Gastrocnemius medialis (tissue), 4 donors: ENCODE measurements around the gene ASTN2.

Source experiments
- POLR2A ChIP-seq, 2 donors: fragments of 450-650 bp; IDR thresholded peaks; one replicate each; pipeline ENCODE4 v1.6.1; 2017; ENCODE audit warnings: antibody characterized with exemption in 2 of 2, mild to moderate bottlenecking in 2 of 2, moderate library complexity in 2 of 2
- TF ChIP-seq, protein P1 (sequence below), 5 experiments: fragments of 450-650 bp in 3 of 5; fragments of 200-600 bp in 2 of 5; sonication (generic) in 2 of 5; IDR thresholded peaks in 4 of 5; conservative IDR thresholded peaks in 1 of 5; 1 replicate in 4 of 5; 2 replicates in 1 of 5; pipeline ENCODE4 v1.5.1; 2016 to 2019; ENCODE audit warnings: antibody characterized with exemption in 5 of 5, mild to moderate bottlenecking in 3 of 5, moderate library complexity in 3 of 5

DNA sequence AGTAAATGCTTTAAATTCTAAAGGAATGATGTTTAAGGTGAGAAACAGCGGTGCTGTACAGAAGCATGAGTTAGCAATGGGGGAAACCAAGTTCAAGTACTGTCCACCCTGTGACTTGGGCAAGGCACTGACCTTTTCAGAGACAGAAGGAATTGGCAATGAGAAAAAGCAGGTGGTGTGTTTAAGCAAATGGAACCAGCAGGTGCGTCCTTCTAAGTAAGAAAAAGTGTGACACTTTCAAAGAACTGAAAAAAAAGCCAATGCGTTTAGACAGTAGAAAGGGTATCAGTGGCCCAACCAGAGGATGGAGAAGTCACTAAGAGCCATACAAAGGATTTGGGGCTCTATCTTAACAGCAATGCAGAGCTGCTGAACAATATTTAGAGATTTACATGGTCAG, 1010.6 kb downstream of the ASTN2 start:
- TF ChIP-seq POLR2A (IDR thresholded peaks at IDR 0.05), result no peak
- TF ChIP-seq, protein P1, sequence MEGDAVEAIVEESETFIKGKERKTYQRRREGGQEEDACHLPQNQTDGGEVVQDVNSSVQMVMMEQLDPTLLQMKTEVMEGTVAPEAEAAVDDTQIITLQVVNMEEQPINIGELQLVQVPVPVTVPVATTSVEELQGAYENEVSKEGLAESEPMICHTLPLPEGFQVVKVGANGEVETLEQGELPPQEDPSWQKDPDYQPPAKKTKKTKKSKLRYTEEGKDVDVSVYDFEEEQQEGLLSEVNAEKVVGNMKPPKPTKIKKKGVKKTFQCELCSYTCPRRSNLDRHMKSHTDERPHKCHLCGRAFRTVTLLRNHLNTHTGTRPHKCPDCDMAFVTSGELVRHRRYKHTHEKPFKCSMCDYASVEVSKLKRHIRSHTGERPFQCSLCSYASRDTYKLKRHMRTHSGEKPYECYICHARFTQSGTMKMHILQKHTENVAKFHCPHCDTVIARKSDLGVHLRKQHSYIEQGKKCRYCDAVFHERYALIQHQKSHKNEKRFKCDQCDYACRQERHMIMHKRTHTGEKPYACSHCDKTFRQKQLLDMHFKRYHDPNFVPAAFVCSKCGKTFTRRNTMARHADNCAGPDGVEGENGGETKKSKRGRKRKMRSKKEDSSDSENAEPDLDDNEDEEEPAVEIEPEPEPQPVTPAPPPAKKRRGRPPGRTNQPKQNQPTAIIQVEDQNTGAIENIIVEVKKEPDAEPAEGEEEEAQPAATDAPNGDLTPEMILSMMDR (IDR thresholded peaks at IDR 0.05 in 4 of 5, conservative IDR thresholded peaks at IDR 0.05 in 1 of 5), result no peak
